HepG2 (cell line): ENCODE measurements around the gene SRSF11. TPM values are rescaled to one million over a fixed set of nuclear protein-coding genes. Genes with fewer than 3 reads are reported as not detected.

Source experiments
- AGO1 ChIP-seq: fragments of 200-400 bp; formaldehyde crosslinking; IDR thresholded peaks from 2 replicates; pipeline ENCODE4 v1.6.1; 2017; ENCODE audit warnings: mild to moderate bottlenecking, low read depth, low read length, moderate library complexity; ENCODE audit not compliant: poor library complexity, severe bottlenecking
- CCAR2 ChIP-seq: fragments of 200-400 bp; formaldehyde crosslinking; optimal IDR thresholded peaks from 2 replicates; pipeline ENCODE3; 2018; ENCODE audit warnings: low read depth, mild to moderate bottlenecking, low read length, moderate library complexity
- ELF4 ChIP-seq: sonication (generic); formaldehyde crosslinking; IDR thresholded peaks from 2 replicates; pipeline ENCODE4 v1.5.0; 2020; ENCODE audit warnings: missing genetic modification reagents, mild to moderate bottlenecking, moderate library complexity, borderline replicate concordance
- FOXO1 ChIP-seq: sonication (generic); formaldehyde crosslinking; IDR thresholded peaks from 2 replicates; pipeline ENCODE4 v1.4.0; 2020; ENCODE audit warnings: missing genetic modification reagents
- ISX ChIP-seq: sonication (generic); formaldehyde crosslinking; conservative IDR thresholded peaks from 2 replicates; pipeline ENCODE4 v1.5.0; 2020; ENCODE audit warnings: missing genetic modification reagents
- KMT2B ChIP-seq: IDR thresholded peaks from 2 replicates; pipeline ENCODE4 v1.6.1; 2016; ENCODE audit warnings: missing genetic modification reagents, missing compliant biosample characterization
- NONO ChIP-seq, 2 experiments: fragments of 450-650 bp in 1 of 2; sonication (generic) in 1 of 2; formaldehyde crosslinking in 1 of 2; IDR thresholded peaks in 1 of 2; conservative IDR thresholded peaks in 1 of 2; 2 replicates each; pipeline versions ENCODE4 v1.6.1 to v1.8.0; 2017 to 2022; ENCODE audit warnings: mild to moderate bottlenecking in 1 of 2, missing genetic modification reagents in 1 of 2, moderate library complexity in 1 of 2
- PRPF4 ChIP-seq: fragments of 200-400 bp; formaldehyde crosslinking; IDR thresholded peaks from 2 replicates; pipeline ENCODE4 v1.6.1; 2016; ENCODE audit warnings: low read length, low read depth; ENCODE audit not compliant: poor library complexity, severe bottlenecking
- TEAD3 ChIP-seq: optimal IDR thresholded peaks from 2 replicates; pipeline ENCODE3; 2016; ENCODE audit warnings: borderline replicate concordance
- ZFX ChIP-seq: sonication (generic); formaldehyde crosslinking; IDR thresholded peaks from 2 replicates; pipeline ENCODE4 v1.4.0; 2020; ENCODE audit warnings: mild to moderate bottlenecking, low read depth, missing genetic modification reagents, moderate library complexity
- ZNF124 ChIP-seq: sonication (generic); formaldehyde crosslinking; IDR thresholded peaks from 2 replicates; pipeline ENCODE4 v1.4.0; 2020; ENCODE audit warnings: missing genetic modification reagents
- ZNF549 ChIP-seq: sonication (generic); formaldehyde crosslinking; IDR thresholded peaks from 2 replicates; pipeline ENCODE4 v1.5.0; 2020; ENCODE audit warnings: missing genetic modification reagents
- ZNF570 ChIP-seq: sonication (generic); formaldehyde crosslinking; IDR thresholded peaks from 2 replicates; pipeline ENCODE4 v1.4.0; 2020; ENCODE audit warnings: mild to moderate bottlenecking, missing genetic modification reagents, borderline replicate concordance
- ZNF792 ChIP-seq: IDR thresholded peaks from 2 replicates; pipeline ENCODE4 v1.6.1; 2016
- polyA plus RNA-seq, 8 experiments: library from polyadenylated mRNA; depleted of rRNA in 3 of 8; stranded (reverse) in 7 of 8; unstranded in 1 of 8; fragments of >200 nt; fragmentation: Illumina TruSeq in 4 of 8; extraction: Trizol in 4 of 8; gene quantifications; 2 replicates each; pipeline versions ENCODE4 v1.2.1 to v1.2.3, GENCODE V29; 2011 to 2016; ENCODE audit warnings: low read depth in 4 of 8, missing spikeins in 1 of 8, mixed read lengths in 1 of 8; ENCODE audit not compliant: insufficient read depth in 1 of 8
- total RNA-seq, 5 experiments: library from RNA; depleted of rRNA; stranded (reverse); fragments of >200 nt; fragmentation: Illumina TruSeq; extraction: Trizol; gene quantifications; 2 replicates each; pipeline ENCODE4 v1.2.3, GENCODE V29; 2016; ENCODE audit warnings: low read depth in 1 of 5
- TF ChIP-seq, protein P1 (sequence below): sonication (generic); formaldehyde crosslinking; conservative IDR thresholded peaks from 2 replicates; pipeline ENCODE4 v1.4.0; 2020; ENCODE audit warnings: missing genetic modification reagents
- TF ChIP-seq, protein P2 (sequence below), 2 experiments: fragments of 450-650 bp in 1 of 2; sonication (generic) in 1 of 2; formaldehyde crosslinking; IDR thresholded peaks; 2 replicates each; pipeline versions ENCODE4 v1.5.0 to v1.8.0; 2020 to 2022; ENCODE audit warnings: mild to moderate bottlenecking in 1 of 2, missing genetic modification reagents in 1 of 2
- TF ChIP-seq, protein P3 (sequence below): IDR thresholded peaks from 2 replicates; pipeline ENCODE4 v1.6.1; 2016; ENCODE audit warnings: mild to moderate bottlenecking, missing biosample characterization, missing genetic modification reagents
- TF ChIP-seq, protein P4 (sequence below): sonication (generic); formaldehyde crosslinking; IDR thresholded peaks from 2 replicates; pipeline ENCODE4 v1.8.1; 2023; ENCODE audit warnings: missing genetic modification reagents, mild to moderate bottlenecking, borderline replicate concordance
- TF ChIP-seq, protein P5 (sequence below): sonication (generic); formaldehyde crosslinking; conservative IDR thresholded peaks from 2 replicates; pipeline ENCODE4 v1.8.0; 2022; ENCODE audit warnings: low read depth, missing genetic modification reagents
- TF ChIP-seq, protein P6 (sequence below): sonication (generic); formaldehyde crosslinking; IDR thresholded peaks from 2 replicates; pipeline ENCODE4 v1.4.0; 2020; ENCODE audit warnings: low read depth, mild to moderate bottlenecking, missing genetic modification reagents
- TF ChIP-seq, protein P7 (sequence below): sonication (generic); formaldehyde crosslinking; IDR thresholded peaks from 2 replicates; pipeline ENCODE4 v1.4.0; 2020; ENCODE audit warnings: low read depth, mild to moderate bottlenecking, missing genetic modification reagents

SRSF11 gene
- total and polyA plus RNA-seq, 2 of the 13 experiments (the other 11 are each of a cell fraction or from before 2014, with no cell fraction given), result 118 to 381 TPM

DNA sequence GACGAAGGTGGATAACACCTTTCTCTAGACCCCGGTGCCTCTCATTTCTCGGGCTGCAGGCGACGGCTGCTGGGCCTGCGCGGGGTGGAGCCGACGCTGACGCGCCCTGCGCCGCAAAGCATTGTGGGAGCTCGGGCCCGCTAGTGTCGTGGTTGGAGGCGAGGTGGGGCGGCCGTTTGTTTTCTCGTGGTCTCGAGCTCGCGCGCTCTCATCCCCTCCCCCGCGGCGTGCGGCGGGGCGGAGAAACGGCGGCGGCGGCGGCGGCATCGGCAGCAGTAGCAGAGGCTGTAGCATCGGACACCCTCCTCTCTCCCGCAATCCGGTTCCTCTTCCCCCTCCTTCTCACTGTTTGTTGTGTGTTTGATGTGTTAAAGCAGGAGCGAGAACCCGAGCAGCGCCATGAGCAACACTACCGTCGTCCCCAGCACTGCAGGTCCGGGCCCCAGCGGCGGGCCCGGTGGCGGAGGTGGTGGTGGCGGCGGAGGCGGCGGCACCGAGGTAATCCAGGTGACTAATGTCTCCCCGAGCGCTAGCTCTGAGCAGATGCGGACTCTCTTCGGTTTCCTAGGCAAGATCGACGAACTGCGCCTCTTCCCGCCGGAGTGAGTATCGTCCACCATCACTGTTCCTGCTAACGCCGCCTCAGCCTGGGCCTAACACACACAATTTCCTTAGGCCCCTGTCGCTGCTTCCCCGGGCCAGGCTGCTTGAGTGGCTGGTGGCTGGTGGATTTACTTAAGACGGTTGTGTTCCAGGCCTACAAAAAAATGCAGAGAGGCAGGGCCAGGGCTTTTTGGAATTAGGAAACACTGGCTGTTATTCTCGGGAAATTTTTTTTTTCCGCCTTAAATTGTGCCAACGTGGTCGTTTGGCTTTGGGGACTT, at the start of gene SRSF11 (continued):
- no peak for TF ChIP-seq NONO (IDR thresholded peaks at IDR 0.05)
- peak; percentile 90 for TF ChIP-seq NONO (CRISPR knock-in tag; conservative IDR thresholded peaks at IDR 0.05)
- no peak for TF ChIP-seq ZNF570 (CRISPR knock-in tag)
- TF ChIP-seq ISX (CRISPR knock-in tag), result no peak
- TF ChIP-seq, protein P1, sequence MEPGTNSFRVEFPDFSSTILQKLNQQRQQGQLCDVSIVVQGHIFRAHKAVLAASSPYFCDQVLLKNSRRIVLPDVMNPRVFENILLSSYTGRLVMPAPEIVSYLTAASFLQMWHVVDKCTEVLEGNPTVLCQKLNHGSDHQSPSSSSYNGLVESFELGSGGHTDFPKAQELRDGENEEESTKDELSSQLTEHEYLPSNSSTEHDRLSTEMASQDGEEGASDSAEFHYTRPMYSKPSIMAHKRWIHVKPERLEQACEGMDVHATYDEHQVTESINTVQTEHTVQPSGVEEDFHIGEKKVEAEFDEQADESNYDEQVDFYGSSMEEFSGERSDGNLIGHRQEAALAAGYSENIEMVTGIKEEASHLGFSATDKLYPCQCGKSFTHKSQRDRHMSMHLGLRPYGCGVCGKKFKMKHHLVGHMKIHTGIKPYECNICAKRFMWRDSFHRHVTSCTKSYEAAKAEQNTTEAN (CRISPR knock-in tag), result 0 out of 2 replicates have a peak, but pooled peaks have one; percentile 23
- TF ChIP-seq ZNF124 (CRISPR knock-in tag), result peak; percentile 53; the same call in 1 of the 2 replicates
- TF ChIP-seq TEAD3 (CRISPR knock-in tag), result peak; percentile 3
- TF ChIP-seq, protein P2, sequence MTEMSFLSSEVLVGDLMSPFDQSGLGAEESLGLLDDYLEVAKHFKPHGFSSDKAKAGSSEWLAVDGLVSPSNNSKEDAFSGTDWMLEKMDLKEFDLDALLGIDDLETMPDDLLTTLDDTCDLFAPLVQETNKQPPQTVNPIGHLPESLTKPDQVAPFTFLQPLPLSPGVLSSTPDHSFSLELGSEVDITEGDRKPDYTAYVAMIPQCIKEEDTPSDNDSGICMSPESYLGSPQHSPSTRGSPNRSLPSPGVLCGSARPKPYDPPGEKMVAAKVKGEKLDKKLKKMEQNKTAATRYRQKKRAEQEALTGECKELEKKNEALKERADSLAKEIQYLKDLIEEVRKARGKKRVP (CRISPR knock-in tag; IDR thresholded peaks at IDR 0.05), result no peak; a peak in 1 of 4 replicates
- TF ChIP-seq ZNF549, result no peak
- TF ChIP-seq, protein P3, sequence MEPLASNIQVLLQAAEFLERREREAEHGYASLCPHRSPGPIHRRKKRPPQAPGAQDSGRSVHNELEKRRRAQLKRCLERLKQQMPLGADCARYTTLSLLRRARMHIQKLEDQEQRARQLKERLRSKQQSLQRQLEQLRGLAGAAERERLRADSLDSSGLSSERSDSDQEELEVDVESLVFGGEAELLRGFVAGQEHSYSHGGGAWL (CRISPR knock-in tag), result peak; percentile 73; the same call in 1 of the 2 replicates
- TF ChIP-seq AGO1, result peak; percentile 90
- TF ChIP-seq CCAR2, result no peak
- peak; percentile 57; the same call in 1 of the 2 replicates for TF ChIP-seq ZNF792
- peak; percentile 97 for TF ChIP-seq KMT2B
- peak; percentile 80 for TF ChIP-seq FOXO1 (CRISPR knock-in tag)
- TF ChIP-seq, protein P4, sequence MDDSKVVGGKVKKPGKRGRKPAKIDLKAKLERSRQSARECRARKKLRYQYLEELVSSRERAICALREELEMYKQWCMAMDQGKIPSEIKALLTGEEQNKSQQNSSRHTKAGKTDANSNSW (CRISPR knock-in tag), result peak; percentile 75; the same call in 1 of the 2 replicates
- TF ChIP-seq, protein P5, sequence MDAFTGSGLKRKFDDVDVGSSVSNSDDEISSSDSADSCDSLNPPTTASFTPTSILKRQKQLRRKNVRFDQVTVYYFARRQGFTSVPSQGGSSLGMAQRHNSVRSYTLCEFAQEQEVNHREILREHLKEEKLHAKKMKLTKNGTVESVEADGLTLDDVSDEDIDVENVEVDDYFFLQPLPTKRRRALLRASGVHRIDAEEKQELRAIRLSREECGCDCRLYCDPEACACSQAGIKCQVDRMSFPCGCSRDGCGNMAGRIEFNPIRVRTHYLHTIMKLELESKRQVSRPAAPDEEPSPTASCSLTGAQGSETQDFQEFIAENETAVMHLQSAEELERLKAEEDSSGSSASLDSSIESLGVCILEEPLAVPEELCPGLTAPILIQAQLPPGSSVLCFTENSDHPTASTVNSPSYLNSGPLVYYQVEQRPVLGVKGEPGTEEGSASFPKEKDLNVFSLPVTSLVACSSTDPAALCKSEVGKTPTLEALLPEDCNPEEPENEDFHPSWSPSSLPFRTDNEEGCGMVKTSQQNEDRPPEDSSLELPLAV (CRISPR knock-in tag), result no peak
- TF ChIP-seq, protein P6, sequence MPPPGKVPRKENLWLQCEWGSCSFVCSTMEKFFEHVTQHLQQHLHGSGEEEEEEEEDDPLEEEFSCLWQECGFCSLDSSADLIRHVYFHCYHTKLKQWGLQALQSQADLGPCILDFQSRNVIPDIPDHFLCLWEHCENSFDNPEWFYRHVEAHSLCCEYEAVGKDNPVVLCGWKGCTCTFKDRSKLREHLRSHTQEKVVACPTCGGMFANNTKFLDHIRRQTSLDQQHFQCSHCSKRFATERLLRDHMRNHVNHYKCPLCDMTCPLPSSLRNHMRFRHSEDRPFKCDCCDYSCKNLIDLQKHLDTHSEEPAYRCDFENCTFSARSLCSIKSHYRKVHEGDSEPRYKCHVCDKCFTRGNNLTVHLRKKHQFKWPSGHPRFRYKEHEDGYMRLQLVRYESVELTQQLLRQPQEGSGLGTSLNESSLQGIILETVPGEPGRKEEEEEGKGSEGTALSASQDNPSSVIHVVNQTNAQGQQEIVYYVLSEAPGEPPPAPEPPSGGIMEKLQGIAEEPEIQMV (CRISPR knock-in tag), result no peak
- TF ChIP-seq ZFX, result peak; percentile 97
- no peak for TF ChIP-seq ELF4 (CRISPR knock-in tag)
- TF ChIP-seq, protein P7, sequence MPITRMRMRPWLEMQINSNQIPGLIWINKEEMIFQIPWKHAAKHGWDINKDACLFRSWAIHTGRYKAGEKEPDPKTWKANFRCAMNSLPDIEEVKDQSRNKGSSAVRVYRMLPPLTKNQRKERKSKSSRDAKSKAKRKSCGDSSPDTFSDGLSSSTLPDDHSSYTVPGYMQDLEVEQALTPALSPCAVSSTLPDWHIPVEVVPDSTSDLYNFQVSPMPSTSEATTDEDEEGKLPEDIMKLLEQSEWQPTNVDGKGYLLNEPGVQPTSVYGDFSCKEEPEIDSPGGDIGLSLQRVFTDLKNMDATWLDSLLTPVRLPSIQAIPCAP, result no peak
- TF ChIP-seq PRPF4, result no peak
